OCI-LY7 (cell line): ENCODE measurements around the gene JAZF1.

ENCODE experiments used
- EZH2phosphoT487 ChIP-seq: fragments of 200-600 bp; sonication (generic); IDR thresholded peaks from 2 replicates; pipeline ENCODE4 v1.6.1; 2018; ENCODE audit warnings: low read depth, borderline replicate concordance, mild to moderate bottlenecking, mixed run types, antibody characterized with exemption, low read length, moderate library complexity, mixed read lengths
- TF ChIP-seq, protein P1 (sequence below): fragments of 200-600 bp; sonication (generic); conservative IDR thresholded peaks from 2 replicates; pipeline ENCODE4 v1.5.1; 2014; ENCODE audit warnings: mild to moderate bottlenecking, antibody characterized with exemption, low read length, moderate library complexity, mixed read lengths

DNA sequence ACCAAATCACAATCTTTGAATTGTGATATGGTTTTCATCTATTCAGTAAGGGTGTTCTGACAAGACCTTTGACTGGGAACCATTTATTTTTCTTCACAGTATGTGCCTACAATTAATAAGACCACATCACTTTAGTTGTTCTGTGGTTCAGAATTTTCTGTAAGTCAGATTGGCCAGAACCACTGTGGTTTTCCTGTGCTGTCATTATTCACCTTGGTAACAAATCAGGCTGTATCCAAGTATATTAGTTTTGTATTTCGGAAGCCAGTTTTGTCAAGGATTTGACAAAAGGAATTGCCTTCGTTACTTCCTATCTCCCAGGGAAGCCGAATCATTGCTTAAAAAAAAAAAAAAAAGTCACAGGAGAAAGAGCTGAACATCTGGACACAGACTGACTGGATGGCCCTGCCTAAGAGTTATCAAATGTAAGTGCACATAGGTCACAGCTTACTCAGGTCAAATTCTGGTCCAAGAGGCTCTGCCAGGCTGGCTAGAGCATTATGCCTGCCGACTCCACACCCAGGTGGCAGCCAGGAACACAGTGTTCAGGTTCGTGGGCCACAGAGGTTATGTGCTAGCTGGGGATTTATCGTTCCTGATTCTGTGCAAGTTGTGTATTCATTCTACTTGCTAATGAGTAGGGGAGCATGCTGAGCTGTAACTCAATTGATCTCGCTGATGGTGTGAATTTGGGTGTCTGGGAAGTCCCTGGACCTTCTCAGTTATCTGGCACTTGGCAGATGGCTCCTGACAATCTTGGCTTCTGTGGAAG, 175.3 kb downstream of the JAZF1 start:
- TF ChIP-seq EZH2phosphoT487 = no peak
- TF ChIP-seq, protein P1, sequence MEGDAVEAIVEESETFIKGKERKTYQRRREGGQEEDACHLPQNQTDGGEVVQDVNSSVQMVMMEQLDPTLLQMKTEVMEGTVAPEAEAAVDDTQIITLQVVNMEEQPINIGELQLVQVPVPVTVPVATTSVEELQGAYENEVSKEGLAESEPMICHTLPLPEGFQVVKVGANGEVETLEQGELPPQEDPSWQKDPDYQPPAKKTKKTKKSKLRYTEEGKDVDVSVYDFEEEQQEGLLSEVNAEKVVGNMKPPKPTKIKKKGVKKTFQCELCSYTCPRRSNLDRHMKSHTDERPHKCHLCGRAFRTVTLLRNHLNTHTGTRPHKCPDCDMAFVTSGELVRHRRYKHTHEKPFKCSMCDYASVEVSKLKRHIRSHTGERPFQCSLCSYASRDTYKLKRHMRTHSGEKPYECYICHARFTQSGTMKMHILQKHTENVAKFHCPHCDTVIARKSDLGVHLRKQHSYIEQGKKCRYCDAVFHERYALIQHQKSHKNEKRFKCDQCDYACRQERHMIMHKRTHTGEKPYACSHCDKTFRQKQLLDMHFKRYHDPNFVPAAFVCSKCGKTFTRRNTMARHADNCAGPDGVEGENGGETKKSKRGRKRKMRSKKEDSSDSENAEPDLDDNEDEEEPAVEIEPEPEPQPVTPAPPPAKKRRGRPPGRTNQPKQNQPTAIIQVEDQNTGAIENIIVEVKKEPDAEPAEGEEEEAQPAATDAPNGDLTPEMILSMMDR = no peak
